A549 (cell line): ENCODE data around the gene SPSB2.

Source experiments
- BCL3 ChIP-seq: fragments of >200 bp; sonication (Bioruptor Twin); formaldehyde crosslinking; IDR thresholded peaks from 3 replicates; pipeline ENCODE4 v1.6.1; 2016
- CEBPB ChIP-seq, 2 experiments: fragments of >200 bp in 1 of 2; sonication (Bioruptor Twin) in 1 of 2; formaldehyde crosslinking in 1 of 2; IDR thresholded peaks; 2 replicates each; pipeline ENCODE4 v1.6.1; 2012 to 2016
- ESRRA ChIP-seq: fragments of 150-350 bp; IDR thresholded peaks from 2 replicates; pipeline ENCODE4 v1.6.1; 2014; ENCODE audit warnings: mild to moderate bottlenecking, low read length, borderline replicate concordance
- GATA3 ChIP-seq: IDR thresholded peaks from 2 replicates; pipeline ENCODE4 v1.6.1; 2012; ENCODE audit warnings: borderline replicate concordance
- HMGXB4 ChIP-seq: fragments of 250-450 bp; sonication (Bioruptor Pico); IDR thresholded peaks from 2 replicates; pipeline ENCODE4 v1.5.0; 2021; ENCODE audit warnings: mild to moderate bottlenecking, moderate library complexity, borderline replicate concordance
- JUNB ChIP-seq: fragments of >200 bp; sonication (Bioruptor Twin); formaldehyde crosslinking; IDR thresholded peaks from 2 replicates; pipeline ENCODE4 v1.6.1; 2016
- MAFK ChIP-seq: fragments of 450-650 bp; IDR thresholded peaks from 2 replicates; pipeline ENCODE4 v1.6.1; 2014; ENCODE audit not compliant: partially characterized antibody
- POLR2A ChIP-seq: IDR thresholded peaks from 2 replicates; pipeline ENCODE4 v1.6.1; 2012; ENCODE audit warnings: mild to moderate bottlenecking, low read length
- RNF2 ChIP-seq: fragments of 200-600 bp; sonication (generic); IDR thresholded peaks from 2 replicates; pipeline ENCODE4 v1.6.1; 2016; ENCODE audit warnings: low read depth, mild to moderate bottlenecking, antibody characterized with exemption, moderate library complexity, borderline replicate concordance
- TF ChIP-seq, protein P1 (sequence below): fragments of >200 bp; sonication (Bioruptor Twin); formaldehyde crosslinking; IDR thresholded peaks from 3 replicates; pipeline ENCODE4 v1.5.1; 2016
- TF ChIP-seq, protein P2 (sequence below): IDR thresholded peaks from 2 replicates; pipeline ENCODE4 v1.6.1; 2012
- TF ChIP-seq, protein P3 (sequence below): fragments of 200-600 bp; sonication (generic); IDR thresholded peaks from 2 replicates; pipeline ENCODE4 v1.6.1; 2016; ENCODE audit warnings: antibody characterized with exemption, mild to moderate bottlenecking, moderate library complexity
- TF ChIP-seq, protein P4 (sequence below): fragments of 150-350 bp; IDR thresholded peaks from 2 replicates; pipeline ENCODE4 v1.6.1; 2014; ENCODE audit warnings: low read depth, mild to moderate bottlenecking, low read length

- TF ChIP-seq RNF2 (no peak), GATA3 (no peak), MAFK (no peak), ESRRA (no peak), POLR2A (no peak), JUNB (no peak), HMGXB4 (CRISPR knock-in tag) (no peak), BCL3 (no peak), CEBPB (IDR thresholded peaks at IDR 0.05) (no peak)
- TF ChIP-seq, protein P1, sequence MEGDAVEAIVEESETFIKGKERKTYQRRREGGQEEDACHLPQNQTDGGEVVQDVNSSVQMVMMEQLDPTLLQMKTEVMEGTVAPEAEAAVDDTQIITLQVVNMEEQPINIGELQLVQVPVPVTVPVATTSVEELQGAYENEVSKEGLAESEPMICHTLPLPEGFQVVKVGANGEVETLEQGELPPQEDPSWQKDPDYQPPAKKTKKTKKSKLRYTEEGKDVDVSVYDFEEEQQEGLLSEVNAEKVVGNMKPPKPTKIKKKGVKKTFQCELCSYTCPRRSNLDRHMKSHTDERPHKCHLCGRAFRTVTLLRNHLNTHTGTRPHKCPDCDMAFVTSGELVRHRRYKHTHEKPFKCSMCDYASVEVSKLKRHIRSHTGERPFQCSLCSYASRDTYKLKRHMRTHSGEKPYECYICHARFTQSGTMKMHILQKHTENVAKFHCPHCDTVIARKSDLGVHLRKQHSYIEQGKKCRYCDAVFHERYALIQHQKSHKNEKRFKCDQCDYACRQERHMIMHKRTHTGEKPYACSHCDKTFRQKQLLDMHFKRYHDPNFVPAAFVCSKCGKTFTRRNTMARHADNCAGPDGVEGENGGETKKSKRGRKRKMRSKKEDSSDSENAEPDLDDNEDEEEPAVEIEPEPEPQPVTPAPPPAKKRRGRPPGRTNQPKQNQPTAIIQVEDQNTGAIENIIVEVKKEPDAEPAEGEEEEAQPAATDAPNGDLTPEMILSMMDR = no peak
- TF ChIP-seq, protein P2, sequence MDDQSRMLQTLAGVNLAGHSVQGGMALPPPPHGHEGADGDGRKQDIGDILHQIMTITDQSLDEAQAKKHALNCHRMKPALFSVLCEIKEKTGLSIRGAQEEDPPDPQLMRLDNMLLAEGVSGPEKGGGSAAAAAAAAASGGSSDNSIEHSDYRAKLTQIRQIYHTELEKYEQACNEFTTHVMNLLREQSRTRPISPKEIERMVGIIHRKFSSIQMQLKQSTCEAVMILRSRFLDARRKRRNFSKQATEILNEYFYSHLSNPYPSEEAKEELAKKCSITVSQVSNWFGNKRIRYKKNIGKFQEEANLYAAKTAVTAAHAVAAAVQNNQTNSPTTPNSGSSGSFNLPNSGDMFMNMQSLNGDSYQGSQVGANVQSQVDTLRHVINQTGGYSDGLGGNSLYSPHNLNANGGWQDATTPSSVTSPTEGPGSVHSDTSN = no peak
- TF ChIP-seq, protein P3, sequence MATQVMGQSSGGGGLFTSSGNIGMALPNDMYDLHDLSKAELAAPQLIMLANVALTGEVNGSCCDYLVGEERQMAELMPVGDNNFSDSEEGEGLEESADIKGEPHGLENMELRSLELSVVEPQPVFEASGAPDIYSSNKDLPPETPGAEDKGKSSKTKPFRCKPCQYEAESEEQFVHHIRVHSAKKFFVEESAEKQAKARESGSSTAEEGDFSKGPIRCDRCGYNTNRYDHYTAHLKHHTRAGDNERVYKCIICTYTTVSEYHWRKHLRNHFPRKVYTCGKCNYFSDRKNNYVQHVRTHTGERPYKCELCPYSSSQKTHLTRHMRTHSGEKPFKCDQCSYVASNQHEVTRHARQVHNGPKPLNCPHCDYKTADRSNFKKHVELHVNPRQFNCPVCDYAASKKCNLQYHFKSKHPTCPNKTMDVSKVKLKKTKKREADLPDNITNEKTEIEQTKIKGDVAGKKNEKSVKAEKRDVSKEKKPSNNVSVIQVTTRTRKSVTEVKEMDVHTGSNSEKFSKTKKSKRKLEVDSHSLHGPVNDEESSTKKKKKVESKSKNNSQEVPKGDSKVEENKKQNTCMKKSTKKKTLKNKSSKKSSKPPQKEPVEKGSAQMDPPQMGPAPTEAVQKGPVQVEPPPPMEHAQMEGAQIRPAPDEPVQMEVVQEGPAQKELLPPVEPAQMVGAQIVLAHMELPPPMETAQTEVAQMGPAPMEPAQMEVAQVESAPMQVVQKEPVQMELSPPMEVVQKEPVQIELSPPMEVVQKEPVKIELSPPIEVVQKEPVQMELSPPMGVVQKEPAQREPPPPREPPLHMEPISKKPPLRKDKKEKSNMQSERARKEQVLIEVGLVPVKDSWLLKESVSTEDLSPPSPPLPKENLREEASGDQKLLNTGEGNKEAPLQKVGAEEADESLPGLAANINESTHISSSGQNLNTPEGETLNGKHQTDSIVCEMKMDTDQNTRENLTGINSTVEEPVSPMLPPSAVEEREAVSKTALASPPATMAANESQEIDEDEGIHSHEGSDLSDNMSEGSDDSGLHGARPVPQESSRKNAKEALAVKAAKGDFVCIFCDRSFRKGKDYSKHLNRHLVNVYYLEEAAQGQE = no peak
- TF ChIP-seq, protein P4, sequence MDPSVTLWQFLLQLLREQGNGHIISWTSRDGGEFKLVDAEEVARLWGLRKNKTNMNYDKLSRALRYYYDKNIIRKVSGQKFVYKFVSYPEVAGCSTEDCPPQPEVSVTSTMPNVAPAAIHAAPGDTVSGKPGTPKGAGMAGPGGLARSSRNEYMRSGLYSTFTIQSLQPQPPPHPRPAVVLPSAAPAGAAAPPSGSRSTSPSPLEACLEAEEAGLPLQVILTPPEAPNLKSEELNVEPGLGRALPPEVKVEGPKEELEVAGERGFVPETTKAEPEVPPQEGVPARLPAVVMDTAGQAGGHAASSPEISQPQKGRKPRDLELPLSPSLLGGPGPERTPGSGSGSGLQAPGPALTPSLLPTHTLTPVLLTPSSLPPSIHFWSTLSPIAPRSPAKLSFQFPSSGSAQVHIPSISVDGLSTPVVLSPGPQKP = no peak
Measured at GRCh38 chr12:6912164-6912935, 39.2 kb upstream of the SPSB2 start.
